ENCODE data around the gene CARHSP1.
"Not testable (repeated sequence)": the region's sequence is repeated elsewhere in the genome, so short reads cannot be mapped to it uniquely, and the experiment has no call there.

The CARHSP1 gene

DNA sequence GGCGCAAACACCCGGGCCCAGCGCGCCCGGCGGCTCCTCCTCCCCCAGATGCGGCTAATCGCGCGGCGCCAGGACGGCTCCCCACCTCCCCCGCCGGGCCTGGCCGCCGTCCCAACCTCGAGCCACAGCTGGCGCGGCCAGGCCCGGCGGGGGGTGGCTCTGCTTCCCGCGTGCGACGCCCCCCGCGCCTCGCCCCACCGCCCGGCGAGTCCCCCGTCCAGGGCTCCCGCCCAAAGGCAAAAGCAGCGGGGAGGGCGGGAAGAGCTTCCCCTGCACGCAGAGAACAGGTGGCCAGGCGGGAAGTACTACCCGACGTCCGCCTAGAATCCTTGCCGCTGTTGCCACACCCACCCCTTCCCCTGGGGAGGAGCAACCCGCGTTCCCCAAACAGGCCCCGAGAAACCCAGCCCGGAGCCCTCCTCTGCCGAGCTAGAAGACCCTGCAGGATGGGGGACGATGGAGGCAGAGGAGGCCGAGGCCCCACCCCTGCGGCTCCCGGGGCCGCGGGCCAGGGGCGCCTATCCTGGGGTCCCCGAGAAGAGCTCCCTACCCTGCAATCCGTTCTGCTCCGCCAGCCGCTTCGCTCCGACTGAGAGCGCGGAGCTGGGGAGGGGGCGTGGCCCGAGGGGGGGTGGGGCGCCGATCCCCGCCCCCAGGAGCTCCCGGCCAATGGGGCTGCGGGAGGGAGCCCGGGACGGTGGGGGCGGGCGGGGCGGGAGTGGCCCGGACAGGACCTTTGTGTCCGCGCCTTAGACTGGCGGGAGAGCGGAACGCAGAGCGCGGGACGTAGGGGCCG is at the start of gene CARHSP1:
Gene CARHSP1 (minus strand): TSS at position 591 of the 796 bp plus-strand sequence. CDS start 9,678 bp downstream, outside the sequence.
- peak; percentile 96 for DNase-seq

DNA sequence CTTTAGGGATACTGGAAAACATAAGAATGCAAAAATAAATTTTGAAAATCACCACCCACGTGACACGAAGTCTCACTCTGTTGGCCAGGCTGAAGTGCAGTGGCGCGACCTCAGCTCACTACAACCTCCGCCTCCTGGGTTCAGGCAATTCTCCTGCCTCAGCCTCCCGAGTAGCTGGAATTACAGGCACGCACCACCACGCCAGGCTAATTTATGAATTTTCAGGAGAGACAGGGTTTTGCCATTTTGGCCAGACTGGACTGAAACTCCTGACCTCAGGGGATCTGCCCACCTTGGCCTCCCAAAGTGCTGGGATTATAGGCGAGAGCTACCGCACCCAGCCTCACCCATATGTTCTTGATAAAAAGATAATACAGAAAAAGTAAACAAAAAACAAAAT is 48.5 kb upstream of the CARHSP1 start:
- DNase-seq, result not testable (repeated sequence)

DNA sequence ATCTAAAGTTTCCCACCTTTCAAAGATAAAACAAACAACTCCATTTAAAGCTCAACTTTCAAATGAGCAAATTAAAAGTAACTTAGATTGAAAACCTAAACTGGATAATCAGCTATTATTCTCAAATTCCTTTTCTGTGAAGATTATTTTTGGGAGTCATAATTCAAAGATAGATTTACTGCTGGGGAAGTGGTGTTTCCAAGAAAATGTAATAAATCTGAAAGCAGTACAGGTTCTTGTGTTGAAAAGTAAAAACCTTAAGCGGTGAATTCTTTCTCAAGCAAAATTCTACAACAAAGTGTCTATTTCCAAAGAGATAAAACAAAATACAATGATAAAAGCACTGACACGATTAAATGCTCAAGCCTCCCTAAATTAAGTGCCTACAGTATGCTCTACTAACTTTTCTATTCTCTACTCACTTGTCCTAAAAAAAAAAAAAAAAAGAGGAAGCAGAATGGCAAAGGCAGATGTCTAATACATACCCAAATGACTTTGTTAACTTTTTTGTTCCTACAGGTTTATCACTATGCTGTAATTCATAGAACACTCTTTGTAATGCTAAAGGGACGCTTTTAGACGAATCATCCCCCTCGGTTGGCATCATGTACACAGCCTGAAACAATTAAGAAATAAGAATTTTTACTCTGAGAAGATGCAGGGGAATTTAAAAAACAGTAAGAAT is 47.9 kb upstream of the CARHSP1 start:
- no peak for DNase-seq

DNA sequence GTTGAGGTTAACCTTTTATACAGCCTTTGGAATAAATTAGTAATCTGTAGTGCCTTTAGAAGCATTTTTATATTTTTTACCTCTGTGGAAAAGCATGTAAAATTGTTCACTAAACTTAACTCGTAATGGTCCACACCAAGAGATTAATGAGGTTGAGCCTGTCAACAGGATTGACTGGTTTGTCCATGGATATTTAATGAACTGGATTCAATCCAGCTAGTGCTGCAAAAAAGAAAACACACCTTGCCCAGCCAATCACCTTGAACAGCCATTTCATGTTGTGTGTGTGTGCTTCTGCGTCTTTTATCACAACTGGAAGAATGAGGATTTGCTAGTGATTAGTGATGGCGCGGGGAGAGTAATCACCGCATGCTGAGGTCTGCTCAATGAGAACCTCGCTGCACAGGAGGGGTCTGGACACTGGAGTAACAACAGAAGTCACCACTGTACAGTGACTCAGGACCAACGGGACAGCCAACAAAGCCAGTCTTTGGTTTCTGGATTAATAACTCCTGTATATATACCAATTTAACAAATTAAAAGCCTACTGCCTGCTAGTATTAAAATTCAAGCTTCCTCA is 47.0 kb upstream of the CARHSP1 start:
- DNase-seq, result no peak

DNA sequence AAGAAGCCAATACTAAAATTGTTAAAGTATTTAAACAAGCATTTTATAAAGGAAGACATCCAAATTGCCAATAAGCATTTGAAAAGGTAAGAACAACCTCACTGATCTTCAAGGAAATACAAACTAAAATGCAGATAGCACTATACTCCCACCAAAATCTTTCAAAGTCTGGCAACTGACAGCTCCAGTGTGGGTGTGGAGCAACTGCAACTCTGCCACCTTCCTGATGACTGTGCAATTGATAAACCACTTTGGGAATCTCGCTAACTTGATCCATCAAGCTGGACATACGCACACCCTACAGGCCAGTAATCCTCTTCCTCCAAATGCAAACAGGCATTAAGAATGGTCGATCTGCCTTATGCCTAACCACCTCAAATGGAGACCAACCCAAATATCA is 45.3 kb upstream of the CARHSP1 start:
- DNase-seq, result no peak

DNA sequence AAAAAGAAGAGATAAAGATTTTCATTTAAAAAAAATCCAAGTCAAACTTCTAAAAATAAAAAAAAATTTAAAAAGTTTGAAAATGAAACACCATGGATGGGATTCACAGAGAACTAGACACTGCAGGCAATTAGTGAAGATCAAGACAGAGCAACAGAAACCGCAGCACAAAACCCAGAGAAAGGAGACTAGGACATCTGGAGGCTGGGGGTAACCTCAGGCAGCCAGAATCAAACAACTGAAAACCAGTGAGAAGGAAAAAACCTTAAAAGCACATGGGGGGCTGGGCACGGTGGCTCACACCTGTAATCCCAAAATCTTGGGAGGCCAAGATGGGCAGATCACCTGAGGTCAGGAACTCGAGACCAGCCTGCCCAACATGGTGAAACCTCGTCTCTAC is 44.0 kb upstream of the CARHSP1 start:
- DNase-seq, result no peak

DNA sequence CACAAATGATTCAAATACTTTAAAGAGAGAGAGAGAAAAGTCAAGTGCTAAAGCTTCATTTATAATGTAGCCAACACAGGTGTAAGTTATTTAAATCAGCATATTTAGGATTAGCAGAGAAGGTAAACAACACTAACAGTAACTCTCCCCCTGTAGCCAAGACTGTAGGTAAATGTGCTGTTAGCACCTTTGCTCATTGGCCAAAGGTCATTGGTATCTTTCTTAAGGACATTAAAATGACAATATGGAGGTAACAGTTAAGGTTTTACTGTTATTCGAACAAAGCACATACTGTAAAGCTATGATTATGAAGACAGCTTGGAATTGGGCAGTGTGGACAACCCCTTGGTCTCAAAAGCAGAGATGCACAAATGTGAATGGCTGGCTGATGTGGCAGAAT is 42.0 kb upstream of the CARHSP1 start:
- DNase-seq, result no peak

DNA sequence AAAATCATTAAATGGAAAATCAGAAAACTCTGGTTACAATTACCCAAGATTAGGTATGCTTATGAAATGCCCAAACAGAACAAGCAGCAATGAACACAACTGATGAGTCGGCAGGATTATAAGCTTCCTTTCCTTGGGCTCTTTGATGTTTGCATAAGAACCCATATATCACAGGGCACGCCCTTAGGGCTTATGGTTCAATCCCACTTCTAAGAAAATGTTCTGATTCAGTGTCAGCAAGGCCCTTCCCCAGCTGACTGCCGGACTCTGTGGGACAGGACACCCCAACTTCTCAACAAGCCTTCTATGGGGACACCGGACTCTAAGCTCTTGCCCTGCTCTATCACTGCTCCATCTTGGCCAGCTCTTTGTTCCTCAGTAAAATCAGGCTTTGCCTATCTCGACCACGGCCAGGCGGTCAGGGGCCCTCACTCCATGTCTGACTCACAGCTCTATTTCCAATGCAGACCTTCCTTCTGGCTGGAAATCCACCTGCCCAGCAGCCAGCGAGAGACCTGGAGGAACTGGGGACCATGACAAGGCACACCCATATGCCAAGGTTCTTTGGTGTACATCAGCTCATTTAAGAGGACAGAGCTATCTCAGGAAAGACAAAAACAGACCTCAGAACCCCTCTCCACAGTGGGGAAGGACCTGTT is 40.1 kb upstream of the CARHSP1 start:
- no peak for DNase-seq

DNA sequence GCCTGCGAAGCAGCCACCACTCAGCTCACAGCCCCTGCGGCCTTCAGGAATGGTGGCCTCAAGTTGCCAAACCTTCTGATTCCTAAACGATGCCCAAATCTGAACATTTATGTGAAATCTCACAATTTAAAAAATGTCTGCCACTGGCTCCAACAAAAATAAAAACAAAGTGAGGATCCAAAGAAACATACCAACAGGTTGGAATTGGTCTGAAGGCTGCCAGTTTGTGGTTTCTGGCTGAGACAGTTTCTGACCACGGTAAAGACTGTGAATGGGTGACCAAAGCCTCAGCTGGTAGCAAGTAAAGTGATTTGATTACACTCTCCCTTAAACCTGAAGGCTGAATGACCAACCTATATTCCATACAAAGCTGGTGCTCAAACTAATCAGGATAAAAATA is 38.3 kb upstream of the CARHSP1 start:
- no peak for DNase-seq

DNA sequence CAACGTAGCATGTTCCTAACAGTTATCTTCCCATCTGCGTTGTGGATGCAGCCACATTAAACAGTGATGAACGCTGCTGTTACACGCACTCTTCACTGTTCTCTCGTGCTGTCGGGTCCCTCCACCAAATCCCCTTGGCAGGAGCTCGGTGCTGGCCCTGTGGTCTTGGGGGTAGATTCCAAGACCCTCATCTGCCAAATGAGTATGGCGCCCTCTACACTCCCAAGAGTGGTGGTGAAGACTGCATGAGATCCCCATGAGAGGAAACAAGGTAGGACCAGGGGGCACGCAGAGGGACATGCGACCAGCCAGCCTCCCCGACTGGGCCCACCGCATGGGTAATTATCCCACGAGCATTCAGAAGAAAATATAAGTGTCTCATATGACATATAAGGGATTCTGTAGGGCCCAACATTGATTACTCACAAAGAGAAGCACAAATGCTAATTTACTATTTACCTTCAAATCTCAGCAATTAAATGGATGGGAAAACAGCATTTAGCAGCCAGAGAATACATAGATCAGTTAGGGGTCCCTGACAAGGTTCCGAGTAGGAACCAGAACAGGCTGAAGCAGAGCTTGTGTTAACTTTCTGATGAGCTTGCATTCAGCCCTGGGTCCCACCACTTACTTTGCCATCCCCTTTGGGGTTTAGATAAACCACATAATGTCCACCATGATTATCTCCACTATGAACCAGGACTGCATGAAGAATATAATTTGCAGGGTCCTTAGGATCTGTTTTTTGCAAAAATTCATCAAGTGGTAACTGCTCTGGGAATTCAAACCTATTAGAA is 37.2 kb upstream of the CARHSP1 start:
- no peak for DNase-seq

DNA sequence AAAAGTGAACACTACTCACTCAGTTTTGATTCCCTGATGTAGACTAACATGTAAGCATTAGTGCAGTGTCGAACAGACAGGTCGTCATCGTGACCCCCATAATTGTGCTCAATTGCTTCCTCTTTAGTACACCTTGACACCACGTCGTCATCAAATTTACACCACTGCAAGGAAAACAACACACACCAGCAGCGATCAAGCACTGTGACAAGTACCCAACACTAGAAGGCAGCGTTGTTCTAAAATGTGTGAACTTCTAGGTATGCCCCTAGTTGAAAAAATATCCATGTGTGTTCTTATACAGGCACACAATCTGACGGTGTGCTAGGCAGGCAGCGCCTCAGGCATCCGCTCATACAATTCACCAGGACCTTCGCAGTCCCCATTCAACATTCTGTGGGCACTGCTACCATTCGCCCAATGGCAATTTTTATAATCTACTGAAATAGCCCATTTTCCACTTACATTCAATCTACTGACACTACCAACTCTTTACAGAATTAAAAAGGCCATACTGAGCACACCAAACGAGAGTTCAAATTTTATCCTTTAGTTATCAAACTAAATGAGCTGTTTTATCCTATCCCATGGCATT is 36.5 kb upstream of the CARHSP1 start:
- no peak for DNase-seq

DNA sequence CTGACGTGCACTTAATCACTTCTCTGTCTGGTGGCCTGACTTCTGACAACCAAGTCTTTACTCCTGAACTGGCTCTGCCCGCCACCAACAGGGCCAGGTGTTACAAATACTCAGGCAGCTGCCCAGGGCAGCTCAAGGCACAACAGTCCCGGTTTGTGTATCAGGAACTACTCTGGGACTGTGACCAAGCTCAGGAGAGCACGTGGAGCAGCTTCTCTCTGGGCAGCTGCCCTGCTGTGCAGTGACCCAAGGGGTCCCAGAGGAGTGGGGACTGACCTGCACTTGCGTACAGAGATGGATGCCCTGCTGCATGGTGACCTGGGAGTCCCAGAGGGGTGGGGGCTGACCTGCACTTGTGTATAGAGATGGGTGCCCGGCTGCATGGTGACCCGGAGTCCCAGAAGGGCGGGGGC is 35.2 kb upstream of the CARHSP1 start:
- no peak for DNase-seq

DNA sequence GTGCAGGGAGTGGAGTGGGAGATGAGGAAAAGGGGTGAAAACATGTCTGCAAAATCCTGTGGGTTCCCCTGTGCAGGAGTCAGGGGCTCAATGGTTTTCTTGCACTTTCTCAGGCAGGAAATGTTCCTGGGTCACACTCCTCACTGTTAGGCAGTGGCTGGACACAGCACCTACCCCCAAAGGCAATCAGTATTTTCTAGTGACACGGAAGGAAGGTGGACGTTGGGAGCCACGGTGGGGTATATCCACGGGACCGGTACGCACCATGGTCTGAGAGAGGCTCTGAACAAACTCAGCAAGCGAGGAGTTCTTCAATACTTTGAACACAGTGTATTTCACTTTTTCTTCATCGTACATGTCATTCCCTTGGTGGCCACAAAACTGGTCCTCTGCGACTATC is 34.2 kb upstream of the CARHSP1 start:
- DNase-seq, result no peak

DNA sequence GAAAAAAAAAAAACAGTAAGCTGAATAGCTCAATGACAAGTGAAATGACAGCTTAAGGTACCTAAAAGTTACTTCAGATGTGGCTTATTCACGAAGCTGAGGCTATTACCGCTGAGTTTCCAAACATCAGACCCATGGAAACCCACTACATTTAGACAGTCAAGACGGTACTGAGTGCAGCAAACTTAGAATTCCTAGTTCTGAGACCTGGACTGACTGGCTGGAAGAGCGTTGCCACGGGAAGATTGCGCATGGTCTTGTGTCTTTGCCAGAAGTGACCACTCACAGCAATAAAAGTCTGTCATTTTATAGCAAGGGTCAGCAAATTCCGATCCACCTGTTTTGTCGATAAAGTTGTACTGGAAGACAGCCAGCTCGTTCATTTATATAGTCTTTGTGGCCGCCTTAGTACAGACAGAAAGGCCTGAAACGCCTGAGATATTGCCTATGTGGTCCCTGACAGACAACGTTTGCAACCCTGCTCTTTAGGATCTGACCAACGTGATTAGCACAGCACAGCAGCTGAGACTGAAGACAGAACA is 32.6 kb upstream of the CARHSP1 start:
- DNase-seq, result no peak

DNA sequence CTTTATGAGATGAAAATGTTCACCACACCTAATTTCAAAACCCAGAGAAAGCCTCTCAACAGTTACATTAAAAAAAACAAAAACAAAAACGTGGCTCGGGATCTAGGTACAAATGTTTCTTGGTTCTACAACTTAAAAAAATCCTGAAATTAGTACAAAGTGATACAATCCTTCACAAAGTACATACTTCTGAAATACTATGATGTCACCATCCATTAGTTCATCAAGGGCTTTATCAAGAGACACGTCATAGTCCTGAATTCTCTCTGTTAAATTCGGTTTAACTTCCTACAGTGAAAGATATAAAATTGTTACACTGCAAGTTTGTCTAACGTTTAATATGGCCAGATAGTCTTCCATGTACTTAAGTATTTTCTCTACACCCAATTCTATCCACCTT is 31.5 kb upstream of the CARHSP1 start:
- no peak for DNase-seq

DNA sequence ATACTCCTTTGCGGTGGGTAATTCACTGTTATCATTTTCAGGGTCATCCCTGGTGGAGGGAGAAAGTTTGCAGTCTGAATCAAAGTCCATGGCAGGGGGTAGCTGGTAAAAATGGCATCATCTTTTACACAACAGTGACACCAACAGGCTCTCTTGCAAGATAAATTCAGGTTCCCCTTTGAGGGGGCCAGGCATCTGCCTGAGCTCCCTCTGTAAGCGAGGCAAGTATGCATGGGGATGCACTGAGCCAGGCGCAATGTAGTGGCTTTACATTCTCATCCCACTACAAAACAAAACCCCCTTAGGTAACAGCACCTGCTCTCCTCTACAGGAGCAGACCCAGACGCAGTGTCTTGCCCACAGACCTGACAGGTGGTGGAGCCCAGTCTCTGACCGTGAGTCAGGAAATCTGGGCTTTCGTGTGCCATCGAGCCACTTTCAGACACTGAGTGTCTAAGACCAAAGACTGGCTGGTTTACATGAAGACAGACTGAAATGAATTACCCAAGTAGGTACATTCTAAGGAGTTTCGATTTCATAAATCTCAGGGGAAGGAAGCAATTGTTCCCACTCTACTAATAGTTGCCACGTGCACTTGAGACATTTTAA is 31.0 kb upstream of the CARHSP1 start:
- no peak for DNase-seq

DNA sequence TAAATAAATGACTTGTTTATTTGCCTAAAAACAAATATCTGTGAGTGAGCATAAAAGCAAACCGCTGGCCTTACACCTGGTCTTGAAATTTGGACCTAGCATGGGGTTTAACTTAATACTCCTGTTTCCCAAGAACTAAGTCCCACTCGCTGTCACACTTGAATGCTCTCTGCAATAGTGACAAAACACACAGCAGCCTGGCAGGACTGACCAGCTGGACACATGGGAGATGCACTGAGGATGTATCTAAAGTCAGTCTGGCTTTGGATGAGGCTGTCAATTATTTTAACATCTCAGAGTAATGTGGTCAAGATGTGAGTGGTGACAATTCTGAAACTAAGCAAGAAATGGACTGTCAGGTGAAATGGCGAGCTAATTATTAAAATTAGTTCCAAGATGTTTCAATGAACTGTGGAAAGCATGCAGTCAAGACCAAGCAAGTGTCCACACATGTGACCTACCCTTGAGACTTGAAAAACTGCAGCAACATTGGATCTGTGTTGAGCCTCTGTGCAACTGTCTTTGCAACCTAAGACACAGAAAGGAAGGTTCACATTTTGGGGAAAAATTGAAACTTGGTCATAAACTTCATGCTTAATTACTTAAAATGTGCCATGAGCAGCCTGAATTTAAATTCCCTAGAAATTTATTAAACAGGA is 30.0 kb upstream of the CARHSP1 start:
- DNase-seq, result no peak

DNA sequence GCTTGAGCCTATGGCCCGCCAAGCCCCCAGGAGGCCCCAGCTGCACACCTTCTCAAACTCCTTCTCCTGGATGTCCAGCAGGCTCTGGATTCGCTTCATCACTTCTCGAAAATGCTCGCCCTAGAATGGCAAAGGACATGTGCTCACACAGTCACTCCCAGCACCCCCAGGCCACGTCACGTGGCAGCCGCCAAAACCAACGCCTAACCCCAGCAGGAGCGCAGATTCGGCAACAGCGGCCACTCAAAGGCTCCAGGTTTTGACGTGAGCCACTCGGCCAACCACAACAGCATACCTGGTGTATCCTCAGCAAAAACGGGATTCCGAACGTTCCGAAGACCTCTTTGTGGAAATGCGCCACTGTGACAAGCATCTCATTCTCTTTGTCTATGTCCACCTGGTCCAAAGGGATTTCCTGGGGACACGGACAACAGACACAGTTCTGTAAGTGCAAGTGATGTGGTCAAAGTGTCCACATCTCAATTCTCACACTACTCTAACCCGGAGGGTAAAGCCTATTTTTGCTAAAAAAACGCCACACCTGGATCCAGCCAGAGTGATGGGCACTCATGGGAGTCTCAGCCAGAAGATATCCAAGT is 26.0 kb upstream of the CARHSP1 start:
- DNase-seq, result no peak

DNA sequence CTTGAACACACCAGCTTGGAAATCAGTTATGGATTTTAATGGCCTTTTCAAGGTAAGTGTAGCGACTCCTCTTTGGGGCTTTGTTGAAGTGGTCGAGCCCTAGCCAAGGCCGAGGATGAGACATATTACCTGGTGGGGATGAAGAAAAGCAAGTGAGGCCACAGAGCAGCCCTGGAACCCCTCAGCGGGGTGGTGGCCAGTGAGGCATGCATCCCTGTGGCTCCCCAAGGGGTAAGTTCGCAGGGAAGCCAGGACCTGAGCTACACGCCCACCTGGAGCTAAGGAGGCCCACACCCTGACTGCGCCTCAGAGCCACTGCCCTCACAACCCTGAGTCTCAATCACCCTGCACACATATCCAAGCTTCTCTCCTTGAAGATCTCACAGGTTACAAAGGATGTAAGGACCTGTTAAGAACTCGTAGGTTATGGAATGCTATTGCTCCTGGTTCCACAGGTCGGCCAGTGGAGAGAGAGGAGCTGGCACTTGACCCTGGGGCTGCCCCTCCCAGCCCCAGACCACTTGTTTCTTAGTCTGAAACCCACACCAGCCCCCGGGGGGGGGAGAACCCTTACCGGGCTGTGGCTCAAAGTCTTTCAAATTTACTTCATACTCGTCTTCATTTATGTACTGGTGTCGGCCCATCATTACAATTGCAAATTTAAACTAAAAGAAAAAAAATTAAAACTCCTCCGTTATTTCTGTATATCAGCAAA is 25.3 kb upstream of the CARHSP1 start:
- DNase-seq, result no peak

DNA sequence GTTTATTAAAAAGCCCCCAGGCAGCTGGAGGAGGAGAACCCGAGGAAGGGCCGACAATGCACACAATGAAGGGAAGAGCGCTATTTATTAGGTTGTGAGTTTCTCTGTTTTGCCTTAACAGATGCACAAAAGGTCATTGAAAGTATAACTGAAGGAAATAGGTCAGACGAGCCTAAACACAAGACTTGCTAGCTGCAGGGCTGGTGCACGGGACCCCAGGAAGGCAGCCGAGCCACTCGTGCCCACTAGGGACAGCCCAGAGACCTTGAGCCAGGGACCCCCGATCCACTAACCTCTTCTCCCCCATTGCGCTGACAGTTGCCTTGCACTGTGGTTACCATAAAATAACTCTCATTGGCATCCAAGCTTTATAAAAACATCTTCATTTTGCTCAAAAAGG is 24.6 kb upstream of the CARHSP1 start:
- peak; percentile 39 for DNase-seq
